Suppressor macrophage (primary cell): ENCODE results near the gene GPR107.
A peak's percentile ranks its signal among the peaks of the same experiment; 100 is the strongest.
"Not testable (repeated sequence)": the region's sequence is repeated elsewhere in the genome, so short reads cannot be mapped to it uniquely, and the experiment has no call there.

Source experiments
- DNase-seq, 4 experiments: peaks; one replicate each; pipeline ENCODE4 v3.0.0-alpha.2; 2020 to 2022
- total RNA-seq, 17 experiments: gene quantifications; one replicate each; lab custom pipeline; 2026; ENCODE audit warnings: mixed read lengths in 6 of 17, inconsistent platforms in 3 of 17; lab: John Stamatoyannopoulos, UW

GPR107 gene
- total RNA-seq: 50.9 to 122 (median 103) reads per million in 17 experiments

DNA sequence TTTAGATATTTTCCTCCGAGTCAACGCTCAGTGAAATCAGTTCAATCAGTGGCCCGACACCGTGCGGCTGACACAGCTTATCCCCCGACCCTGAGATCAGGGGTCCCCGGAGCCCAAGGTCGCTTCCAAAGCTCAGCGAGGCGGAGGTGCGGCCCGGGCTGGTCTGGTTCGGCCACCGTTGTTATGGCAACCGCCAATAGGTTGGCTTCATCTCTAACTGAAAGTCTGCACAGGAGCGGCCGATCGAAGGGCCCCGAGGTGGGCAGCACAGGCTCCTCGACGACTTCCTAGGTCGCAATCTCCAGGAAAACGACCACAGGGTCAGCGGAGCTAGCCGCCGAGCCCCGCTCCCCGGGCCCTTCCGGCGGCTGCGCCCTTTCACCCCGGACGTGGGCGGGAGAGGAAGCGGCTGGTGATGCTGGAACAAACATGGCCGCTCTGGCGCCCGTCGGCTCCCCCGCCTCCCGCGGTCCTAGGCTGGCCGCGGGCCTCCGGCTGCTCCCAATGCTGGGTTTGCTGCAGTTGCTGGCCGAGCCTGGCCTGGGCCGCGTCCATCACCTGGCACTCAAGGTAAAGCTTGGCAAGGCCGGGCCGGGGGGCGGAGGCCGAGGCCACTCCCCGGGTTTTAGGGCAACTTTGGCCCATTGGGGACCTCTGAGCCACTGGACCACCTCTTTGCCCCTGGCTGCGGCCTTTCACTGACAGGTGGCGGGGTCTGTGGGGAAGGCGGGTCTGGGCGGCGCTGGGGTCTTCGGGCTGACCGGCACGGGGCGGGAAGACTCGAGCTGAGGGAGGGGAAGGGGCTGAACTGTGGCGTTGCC, at the start of gene GPR107:
GPR107 (plus strand) TSS at position 403 of the 821 bp plus-strand sequence; CDS start at position 430, 27 bp downstream.
- peak; percentile 85 to 95 (median 92) for DNase-seq

DNA sequence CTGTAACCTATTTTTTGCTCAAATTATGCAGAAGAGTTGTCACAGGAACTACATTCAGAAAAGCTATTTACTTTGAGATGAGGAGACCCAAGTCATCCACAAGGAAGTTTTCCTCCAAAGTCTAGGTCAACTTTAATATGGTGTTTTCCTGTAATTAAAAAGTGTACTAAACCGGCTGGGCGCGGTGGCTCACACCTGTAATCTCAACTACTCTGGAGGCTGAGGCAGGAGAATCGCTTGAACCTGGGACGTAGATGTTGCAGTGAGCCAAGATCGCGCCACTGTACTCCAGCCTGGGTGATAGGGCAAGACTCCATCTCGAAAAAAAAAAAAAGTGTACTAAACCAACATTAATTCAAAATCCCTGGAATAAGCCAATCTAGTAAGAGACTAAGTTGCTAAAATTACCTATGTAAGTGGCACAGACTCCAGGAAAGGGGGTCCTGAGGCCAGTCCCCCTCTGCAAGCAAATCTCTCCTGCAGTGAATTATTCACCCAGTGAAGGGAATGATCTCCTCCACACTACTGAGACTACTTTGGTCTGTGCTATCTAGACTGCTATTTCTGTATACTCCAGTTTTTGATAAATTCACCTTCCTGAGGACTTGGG, 49.7 kb upstream of the GPR107 start:
- no peak for DNase-seq

DNA sequence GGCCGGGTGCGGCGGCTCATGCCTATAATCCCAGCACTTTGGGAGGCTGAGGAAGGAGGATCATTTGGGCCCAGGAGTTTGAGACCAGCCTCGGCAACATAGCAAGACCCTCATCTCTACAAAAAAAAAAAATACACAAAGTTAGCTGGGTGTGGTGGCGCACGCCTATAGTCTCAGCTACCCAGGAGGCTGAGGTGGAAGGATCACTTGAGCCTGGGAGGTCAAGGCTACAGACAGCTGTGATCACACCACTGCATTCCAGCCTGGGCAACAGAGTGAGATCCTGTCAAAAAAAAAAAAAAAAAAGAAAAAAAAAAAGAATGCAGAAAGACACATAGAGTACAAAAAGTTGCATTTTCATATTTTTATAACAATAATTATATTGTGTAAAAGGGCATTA, 46.8 kb upstream of the GPR107 start:
- DNase-seq: not testable (repeated sequence)

DNA sequence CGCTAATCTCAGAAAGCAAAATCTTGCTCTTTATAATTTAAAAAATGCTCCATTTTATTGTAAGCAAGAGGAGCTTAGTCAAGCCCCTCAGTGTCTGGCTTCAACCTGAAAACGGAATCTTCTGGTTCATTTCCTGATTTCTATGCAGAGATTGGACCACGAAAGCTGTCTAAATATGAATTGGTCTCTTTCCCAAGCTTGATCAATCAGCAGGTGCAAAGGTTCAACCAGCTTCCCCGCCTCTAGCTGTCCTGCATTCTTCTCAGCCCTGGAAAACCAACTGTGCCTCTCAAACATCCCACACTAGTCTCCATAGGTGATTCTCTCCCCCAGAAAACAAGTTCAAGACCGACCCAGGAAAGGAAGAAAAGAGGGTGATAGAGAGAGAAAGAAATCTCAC, 45.2 kb upstream of the GPR107 start:
- no peak for DNase-seq

DNA sequence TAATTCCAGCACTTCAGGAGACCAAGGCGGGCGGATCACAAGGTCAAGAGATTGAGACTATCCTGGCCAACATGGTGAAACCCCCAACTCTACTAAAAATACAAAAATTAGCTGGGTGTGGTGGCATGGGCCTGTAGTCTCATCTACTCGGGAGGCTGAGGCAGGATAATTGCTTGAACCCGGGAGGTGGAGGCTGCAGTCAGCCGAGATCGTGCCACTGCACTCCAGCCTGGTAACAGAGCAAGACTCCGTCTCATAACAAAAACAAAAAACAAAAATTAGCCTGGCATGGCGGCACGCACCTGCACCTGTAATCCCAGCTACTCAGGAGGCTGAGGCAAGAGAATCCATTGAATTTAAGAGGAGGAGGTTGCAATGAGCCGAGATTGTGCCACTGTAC, 44.2 kb upstream of the GPR107 start:
- not testable (repeated sequence) for DNase-seq

DNA sequence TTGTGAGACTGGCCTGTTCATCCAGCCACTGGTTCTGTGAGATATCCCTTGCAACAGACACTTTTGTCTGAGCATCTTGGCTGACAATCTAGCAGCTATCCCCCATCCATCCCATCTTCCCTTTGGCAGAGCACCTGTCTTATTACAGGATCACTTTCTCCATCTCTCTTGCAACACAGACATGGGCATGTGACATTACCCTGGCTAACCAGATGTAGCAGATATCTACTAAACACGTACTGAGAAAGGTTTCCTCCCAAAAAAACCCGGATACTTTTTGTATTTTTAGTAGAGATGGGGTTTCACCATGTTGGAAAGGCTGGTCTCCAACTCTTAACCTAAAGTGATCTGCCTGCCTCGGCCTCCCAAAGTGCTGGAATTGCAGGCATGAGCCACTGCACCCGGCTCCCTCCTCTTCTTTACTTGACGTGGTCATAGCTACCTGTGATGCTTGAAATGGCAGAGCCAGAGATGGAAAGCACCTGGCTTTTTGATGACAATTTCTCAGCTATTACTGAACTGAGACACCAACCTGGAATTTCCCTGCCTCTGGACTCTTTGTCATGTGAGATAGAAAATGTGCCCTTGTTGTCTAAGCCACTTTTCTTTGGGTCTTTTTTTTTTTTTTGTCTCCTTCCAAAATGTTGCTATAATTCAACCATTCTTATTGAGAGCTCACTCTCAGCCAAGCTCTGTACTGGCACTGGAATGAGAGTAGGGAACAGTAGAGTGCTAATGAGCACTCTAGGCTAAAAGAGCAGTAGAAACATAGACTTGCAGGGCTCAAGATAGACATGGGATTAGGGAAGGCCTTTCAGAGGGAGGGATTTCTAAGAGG, 43.3 kb upstream of the GPR107 start:
- DNase-seq: peak in 1 of 4 experiments; percentile 23

DNA sequence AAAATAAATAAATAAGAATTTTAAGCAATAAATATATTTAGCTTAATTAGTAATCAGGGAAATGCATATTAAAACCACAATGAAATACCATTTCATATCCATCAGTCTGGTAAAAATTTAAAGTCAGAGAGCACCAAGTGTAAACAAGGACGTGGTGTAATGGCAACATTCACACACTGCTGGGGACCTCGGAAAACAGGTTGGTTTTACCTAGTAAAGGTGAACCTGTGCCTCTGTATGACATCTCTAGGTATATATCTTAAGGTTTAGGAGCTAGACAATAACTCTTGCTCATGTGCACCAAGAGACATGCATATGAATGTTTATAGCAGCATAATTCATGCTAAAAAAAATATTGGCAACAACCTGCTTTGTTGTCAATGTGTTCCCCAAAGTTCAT, 40.4 kb upstream of the GPR107 start:
- DNase-seq: no peak

DNA sequence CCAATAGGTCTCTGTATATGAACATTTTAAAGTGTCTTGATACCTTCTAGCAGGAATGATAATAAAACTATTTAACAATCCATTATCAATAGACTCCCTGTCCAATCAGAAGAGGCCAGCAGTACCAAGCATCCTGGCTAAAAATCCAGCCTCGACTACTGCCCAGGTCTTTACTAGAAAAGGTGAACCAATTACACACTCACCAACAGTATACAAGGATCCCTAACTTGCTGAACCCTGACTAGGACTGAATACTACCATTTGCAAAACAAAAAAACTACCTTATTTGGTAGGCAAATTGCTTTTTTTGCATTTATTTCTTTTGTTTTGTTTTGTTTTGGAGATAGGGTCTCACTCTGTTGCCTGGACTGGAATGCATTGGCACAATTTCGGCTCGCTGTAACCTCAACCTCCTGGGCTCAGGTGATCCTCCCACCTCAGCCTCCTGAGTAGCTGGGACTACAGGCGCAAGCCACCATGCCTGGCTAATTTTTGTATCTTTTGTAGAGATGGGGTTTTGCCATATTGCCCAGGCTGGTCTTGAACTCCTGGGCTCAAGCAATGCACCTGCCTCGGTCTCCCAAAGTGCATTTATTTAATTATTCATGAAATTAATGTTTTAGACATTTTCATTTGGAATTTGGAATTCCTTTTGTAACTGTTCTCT, 38.2 kb upstream of the GPR107 start:
- no peak for DNase-seq

DNA sequence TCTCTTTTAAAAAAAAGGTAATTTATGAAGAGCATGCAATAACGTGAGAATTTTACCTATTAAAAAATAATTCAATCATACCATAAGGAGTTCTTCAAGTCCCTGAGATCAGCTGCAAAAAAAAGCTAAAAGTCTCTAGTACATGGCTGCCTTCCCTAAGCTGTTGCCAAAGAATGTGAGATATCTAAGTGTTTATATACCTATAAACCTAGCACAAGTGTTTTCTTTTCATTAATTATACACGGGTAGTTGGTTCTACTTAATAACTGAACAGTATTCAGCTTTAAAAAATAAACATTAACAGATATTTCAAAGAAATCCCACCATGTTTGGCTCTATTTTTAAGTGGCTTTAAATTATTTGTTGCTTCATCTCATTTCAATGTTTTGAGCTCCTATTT, 36.6 kb upstream of the GPR107 start:
- no peak for DNase-seq

DNA sequence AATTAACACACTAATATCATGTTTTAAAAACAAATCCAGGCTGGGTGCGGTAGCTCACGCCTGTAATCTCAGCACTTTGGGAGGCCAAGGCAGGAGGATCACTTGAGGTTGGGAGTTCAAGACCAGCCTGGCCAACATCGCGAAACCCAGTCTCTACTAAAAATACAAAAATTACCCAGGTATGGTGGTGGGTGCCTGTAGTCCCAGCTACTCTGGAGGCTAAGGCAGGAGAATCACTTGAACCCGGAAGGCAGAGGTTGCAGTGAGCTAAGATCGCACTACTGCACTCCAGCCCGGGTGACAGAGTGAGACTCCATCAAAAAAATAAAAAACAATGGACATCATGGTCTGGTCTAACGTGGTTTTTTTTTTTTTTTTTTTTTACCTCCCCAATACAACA, 36.2 kb upstream of the GPR107 start:
- not testable (repeated sequence) for DNase-seq

DNA sequence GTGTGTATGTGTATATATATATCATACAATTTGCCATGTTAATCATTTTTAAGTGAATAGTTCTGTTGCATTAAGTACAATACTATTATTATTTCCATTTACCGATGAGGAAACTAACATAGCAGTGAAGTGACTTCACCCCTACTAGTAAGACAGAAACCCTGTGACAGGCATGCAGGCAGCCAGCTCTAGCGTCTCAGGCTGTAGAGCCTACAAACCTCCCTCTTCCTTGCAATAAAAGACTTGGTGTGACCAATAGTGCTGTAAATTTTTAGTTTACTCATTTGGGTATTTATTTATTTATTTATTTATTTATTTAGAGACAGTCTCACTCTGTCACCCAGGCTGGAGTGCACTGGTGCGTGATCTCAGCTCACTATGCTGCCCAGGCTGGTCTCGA, 35.4 kb upstream of the GPR107 start:
- DNase-seq: no peak

DNA sequence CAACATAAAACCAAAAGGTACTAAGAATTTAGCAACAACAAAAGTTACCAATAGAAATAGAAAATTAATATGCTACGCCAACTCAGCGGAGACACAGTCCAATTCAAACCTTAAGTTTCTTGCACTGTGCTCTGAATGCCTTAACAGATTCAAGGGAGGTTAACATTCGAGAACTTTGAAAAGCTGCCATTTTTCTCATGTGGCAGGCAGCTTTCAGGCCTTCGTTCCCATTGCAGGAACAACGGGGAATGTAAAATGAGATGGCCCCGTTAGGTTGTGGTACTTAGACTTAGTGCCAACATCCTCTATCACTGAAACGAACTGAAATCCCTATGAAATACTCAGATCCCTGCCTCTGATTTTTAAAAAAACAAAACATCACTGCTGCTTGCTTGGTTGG, 33.1 kb upstream of the GPR107 start:
- no peak for DNase-seq

DNA sequence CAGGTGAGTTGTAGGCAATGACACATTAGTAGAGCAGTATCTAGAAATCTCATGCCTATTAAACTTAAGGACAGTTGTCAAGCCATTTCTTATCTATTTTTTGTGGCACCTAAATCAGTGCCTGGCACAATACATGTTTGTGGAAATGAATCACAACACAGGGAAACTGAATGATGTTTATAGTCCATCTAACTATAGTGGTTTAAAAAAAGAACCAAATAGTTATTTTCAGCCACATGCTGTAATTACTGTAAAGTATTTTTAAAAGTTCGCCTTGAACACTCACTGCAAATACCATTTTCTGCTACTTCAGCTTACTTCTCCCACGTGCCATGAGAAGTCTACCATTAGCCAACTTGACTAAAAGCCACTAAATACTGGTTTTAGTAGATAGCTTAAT, 32.6 kb upstream of the GPR107 start:
- DNase-seq: no peak

DNA sequence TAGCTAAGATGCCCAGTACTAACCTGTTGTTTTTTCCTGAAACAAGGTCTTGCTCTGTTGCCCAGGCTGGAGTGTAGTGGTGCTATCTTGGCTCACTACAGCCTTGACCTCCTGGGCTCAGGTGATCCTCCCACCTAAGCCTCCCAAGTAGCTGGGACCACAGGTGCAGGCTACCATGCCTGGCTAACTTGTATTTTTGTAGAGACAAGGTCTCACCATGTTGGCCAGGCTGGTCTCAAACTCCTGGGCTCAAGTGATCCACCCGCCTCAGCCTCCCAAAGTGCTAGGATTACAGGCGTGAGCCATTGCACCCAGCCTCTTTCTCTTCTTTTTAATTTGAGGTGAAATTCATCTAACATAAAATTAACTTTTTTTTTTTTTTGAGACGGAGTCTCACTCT, 31.9 kb upstream of the GPR107 start:
- DNase-seq: not testable (repeated sequence)

DNA sequence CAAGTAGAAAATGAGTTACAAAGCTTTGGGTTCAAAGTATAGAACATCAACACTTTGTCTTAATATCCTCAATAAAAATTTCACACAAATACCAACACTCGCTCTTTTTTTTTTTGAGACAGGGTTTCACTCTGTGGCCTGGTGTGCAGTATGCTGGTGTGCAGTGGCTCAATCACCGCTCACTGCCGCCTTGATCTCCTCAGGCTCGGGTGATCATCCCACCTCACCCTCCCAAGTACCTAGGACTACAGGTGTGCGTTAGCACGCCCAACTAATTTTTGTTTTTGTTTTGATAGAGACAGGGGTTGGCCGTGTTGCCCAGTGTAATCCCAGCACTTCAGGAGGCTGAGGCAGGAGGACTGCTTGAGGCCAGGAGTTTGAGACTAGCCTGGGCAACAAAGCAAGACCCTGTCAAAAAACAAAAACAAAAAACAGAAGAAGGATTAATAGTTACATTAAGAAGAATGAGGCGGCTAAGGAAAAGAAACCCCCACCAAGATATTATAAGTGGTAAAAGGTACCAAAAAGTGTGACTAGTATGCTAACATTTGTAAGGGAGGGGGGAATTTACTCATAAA, 31.1 kb upstream of the GPR107 start:
- DNase-seq: no peak

DNA sequence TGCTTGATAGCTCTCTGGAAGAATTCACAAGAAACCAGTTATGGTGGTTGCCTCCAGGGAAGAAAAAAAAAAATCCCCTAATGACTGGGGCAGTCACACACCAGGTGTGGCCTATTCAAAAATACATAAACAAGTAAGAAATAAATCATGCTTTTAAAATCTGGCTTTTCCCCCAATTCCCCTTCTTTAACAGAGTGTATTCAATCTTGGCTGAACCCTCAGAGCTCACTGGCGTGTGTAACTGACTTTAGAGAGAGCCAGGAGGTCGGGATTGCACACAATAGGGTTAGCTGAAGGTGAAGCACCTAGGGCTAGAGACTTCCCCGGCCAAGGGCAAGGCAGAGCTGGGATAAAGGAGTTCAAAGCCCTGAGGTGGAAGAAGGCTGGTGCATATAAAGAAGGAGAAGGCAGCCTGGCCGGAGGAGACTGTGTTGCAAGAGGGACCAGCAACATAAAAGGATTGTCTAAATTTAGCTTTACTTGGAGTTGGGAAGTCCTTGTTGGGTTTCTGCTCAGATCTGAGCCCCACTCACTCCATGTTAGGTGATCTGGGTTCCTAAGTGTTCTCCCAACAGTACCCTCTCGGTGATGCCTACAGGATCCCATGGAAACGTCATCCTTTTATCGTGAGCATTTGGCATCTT, 30.4 kb upstream of the GPR107 start:
- peak in 1 of 4 experiments; percentile 45 for DNase-seq

DNA sequence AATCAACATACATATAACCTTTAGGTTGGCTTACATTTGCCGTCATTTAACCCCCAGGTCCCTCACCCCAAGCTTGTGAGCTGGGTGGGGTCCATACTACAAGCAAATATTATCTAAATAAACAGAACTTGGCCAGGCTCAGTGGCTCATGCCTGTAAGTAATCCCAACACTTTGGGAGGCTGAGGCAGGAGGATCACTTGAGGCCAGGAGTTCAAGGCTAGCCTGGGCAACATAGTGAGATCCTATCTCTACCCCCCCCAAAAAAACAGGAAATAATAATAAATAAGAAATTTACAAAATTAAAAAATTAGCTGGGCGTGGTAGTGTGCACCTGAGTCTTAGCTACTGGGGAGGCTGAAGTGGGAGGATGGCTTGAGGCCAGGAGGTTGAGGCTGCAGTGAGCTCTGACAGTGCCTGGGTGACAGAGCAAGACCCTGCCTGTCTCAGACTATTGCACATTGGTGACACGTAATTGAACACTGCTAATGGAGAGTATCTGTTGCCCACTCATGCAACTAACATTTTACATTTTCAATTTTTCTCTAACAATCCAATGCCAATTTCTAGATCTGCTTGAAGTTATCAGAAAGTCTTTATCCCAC, 29.6 kb upstream of the GPR107 start:
- no peak for DNase-seq

DNA sequence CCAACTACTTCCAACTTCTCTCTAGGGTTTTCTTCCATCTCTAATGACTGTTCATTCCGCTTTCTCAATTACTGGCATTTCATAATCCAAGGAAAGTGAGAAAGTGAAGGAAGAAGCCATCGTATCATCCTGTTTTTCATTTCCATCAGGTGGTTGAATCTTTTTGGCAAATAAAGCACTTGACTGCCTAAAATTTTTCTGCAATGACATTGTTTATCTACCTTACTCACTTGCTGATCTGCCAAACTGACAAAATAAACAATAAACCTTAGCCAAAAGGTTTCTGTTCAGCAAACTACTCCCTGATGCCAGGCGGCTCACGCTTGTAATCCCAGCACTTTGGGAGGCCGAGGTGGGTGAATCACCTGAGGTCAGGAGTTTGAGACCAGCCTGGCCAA, 29.1 kb upstream of the GPR107 start:
- no peak for DNase-seq

DNA sequence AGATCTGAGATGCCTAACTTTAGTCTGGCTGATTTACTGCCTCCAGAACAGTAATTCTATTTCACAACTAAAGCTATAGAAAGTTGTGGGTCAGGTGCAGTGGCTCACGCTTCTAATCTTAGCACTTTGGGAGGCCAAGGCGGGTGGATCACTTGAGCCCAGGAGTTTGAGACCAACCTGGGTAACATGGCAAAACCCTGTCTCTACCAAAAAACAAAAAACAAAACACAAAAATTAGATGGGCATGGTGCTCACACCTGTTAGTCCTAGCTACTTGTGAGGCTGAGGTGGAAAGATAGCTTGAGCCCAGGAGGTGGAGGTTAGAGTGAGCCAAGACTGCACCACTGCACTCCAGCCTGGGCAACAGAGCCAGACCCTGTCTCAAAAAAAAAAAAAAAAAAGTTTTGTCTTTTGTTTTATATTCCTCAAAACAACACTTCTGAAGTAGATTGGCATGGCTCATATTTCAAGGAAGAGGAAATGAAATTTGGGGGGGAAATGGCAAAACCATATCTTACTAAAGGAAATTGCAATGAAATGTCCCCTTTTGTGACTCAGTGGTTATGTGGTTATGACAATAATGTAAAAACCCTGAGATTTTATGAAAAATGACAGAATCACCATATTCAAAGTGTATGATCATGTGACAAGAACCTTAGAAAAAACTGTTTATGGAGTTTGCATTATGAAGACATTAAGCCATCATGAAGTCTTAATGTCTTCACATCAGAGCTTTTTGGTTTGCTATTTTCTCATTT, 26.9 kb upstream of the GPR107 start:
- DNase-seq: peak in 3 of 4 experiments; percentile 28 to 77 (median 66)
